Measurements from ENCODE around the gene CPT1A. TPM values are rescaled to one million over a fixed set of nuclear protein-coding genes. Genes with fewer than 3 reads are reported as not detected.

The CPT1A gene
- total RNA-seq, 1 donor: 29.3 TPM

DNA sequence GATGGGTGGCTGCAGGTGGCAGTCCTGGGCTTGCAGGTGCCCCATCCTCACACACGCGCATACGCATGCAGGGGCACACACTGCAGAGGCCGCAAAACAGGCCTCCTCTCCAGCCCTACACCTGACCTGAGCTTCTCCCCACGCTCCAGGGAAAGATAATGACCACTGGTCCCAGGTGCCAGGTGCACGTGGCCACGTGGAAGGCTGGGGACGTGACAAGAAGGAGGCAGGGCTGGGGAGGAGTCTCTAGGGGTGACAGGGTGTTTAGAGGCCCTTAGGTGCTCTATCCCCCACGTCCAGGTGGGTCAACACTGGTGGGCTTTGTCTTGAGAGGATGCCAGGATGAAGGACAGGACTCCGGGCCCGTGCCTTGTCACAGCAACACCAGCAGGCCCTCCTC, 23.5 kb upstream of the CPT1A start:
- no peak overlapping the region for H3K27ac ChIP-seq (ENCODE audit: low read depth, low read length)
- no peak overlapping the region for H3K4me2 ChIP-seq (ENCODE audit: insufficient read depth, low read length)
- peaks cover 4% of the 10 kb centered on the region for H3K9me3 ChIP-seq (ENCODE audit: low read depth, low read length)
- DNase-seq (ENCODE audit: insufficient read length, low spot score, missing footprints): peak; percentile 76
- no peak overlapping the region for H3K4me3 ChIP-seq (ENCODE audit: insufficient read depth, low read length)
- H3K27me3 ChIP-seq (ENCODE audit: insufficient read depth, low read length): no peaks in the 10 kb centered on the region
- TF ChIP-seq, protein P1, sequence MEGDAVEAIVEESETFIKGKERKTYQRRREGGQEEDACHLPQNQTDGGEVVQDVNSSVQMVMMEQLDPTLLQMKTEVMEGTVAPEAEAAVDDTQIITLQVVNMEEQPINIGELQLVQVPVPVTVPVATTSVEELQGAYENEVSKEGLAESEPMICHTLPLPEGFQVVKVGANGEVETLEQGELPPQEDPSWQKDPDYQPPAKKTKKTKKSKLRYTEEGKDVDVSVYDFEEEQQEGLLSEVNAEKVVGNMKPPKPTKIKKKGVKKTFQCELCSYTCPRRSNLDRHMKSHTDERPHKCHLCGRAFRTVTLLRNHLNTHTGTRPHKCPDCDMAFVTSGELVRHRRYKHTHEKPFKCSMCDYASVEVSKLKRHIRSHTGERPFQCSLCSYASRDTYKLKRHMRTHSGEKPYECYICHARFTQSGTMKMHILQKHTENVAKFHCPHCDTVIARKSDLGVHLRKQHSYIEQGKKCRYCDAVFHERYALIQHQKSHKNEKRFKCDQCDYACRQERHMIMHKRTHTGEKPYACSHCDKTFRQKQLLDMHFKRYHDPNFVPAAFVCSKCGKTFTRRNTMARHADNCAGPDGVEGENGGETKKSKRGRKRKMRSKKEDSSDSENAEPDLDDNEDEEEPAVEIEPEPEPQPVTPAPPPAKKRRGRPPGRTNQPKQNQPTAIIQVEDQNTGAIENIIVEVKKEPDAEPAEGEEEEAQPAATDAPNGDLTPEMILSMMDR (IDR thresholded peaks at IDR 0.05; ENCODE audit: extremely low read depth, low read depth, low read length): no peak
- H3K36me3 ChIP-seq (ENCODE audit: insufficient read depth, low read length): no peaks in the 10 kb centered on the region
- H4K20me1 ChIP-seq (ENCODE audit: insufficient read depth, low read length): no peaks in the 10 kb centered on the region
- H3K79me2 ChIP-seq (ENCODE audit: insufficient read depth, low read length): no peaks in the 10 kb centered on the region
- peaks cover 5% of the 10 kb centered on the region for H3K4me1 ChIP-seq (ENCODE audit: insufficient read depth, low read length)
- no peak overlapping the region for H2AFZ ChIP-seq (ENCODE audit: low read length)

DNA sequence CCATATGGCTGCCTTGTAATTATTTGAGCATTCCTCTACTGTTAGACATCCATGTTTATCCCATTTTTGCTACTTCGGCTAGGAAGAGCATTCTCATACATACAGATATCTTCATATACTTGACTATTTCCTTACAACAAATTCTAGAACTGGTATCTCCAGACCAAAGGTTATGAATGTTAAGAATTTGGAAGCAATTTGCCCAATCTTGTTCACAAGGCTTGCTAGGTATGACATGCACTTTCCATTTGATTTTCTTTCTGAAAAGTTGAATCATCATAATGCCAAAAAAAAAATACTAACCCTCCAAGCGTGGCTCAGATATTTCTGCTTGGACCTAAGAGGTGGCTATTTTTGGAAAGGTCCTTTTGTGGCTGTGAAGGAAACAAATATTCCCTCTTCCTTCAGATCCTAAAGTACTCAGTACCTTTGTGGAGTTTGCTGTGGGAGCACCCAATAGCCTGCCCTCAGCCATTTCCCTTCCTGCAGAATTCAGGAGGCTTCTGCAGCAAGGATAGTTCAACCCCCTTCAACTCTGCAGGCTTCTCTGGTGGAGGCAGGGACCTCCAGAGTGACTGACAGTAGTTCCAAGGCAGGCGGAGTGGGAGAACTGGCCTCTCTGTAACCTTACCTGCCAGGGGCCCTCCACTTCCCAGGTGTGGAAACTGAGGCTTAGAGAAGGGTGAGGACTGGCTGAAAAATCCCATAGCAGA, 22.0 kb upstream of the CPT1A start:
- no peaks in the 10 kb centered on the region for H4K20me1 ChIP-seq (ENCODE audit: insufficient read depth, low read length)
- H3K27me3 ChIP-seq (ENCODE audit: insufficient read depth, low read length): no peaks in the 10 kb centered on the region
- no peak overlapping the region for H3K27ac ChIP-seq (ENCODE audit: low read depth, low read length)
- H3K36me3 ChIP-seq (ENCODE audit: insufficient read depth, low read length): no peaks in the 10 kb centered on the region
- TF ChIP-seq, protein P1 (IDR thresholded peaks at IDR 0.05; ENCODE audit: extremely low read depth, low read depth, low read length): no peak
- peaks cover 4% of the 10 kb centered on the region for H3K9me3 ChIP-seq (ENCODE audit: low read depth, low read length)
- no peaks in the 10 kb centered on the region for H3K4me1 ChIP-seq (ENCODE audit: insufficient read depth, low read length)
- H3K4me3 ChIP-seq (ENCODE audit: insufficient read depth, low read length): no peak overlapping the region
- no peak overlapping the region for H2AFZ ChIP-seq (ENCODE audit: low read length)
- no peak for DNase-seq (ENCODE audit: insufficient read length, low spot score, missing footprints)
- no peak overlapping the region for H3K4me2 ChIP-seq (ENCODE audit: insufficient read depth, low read length)
- H3K79me2 ChIP-seq (ENCODE audit: insufficient read depth, low read length): no peaks in the 10 kb centered on the region

DNA sequence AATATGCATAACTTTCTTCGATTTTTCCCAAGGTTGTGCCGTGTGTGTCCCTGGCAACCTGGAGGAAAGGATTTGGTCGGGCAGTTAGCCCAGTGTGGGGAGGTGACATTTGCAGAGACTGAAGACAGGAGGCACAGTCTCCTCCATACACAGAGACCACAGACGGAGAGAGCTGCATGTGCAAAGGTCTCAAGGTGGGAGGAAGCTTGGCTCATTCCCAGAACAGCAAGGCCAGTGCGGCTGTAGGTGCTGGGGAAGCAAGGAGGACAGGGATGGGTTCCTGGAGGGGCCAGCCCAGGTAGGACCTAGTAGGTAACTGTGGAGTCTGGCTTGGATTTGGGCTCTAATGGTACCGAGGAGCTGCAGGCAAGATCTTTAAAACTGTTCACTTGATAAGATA, 20.7 kb upstream of the CPT1A start:
- no peaks in the 10 kb centered on the region for H3K4me1 ChIP-seq (ENCODE audit: insufficient read depth, low read length)
- no peaks in the 10 kb centered on the region for H4K20me1 ChIP-seq (ENCODE audit: insufficient read depth, low read length)
- H2AFZ ChIP-seq (ENCODE audit: low read length): no peak overlapping the region
- H3K79me2 ChIP-seq (ENCODE audit: insufficient read depth, low read length): no peaks in the 10 kb centered on the region
- no peak overlapping the region for H3K27ac ChIP-seq (ENCODE audit: low read depth, low read length)
- H3K27me3 ChIP-seq (ENCODE audit: insufficient read depth, low read length): no peaks in the 10 kb centered on the region
- TF ChIP-seq, protein P1 (IDR thresholded peaks at IDR 0.05; ENCODE audit: extremely low read depth, low read depth, low read length): no peak
- no peak overlapping the region for H3K4me2 ChIP-seq (ENCODE audit: insufficient read depth, low read length)
- H3K4me3 ChIP-seq (ENCODE audit: insufficient read depth, low read length): no peak overlapping the region
- no peaks in the 10 kb centered on the region for H3K36me3 ChIP-seq (ENCODE audit: insufficient read depth, low read length)
- DNase-seq (ENCODE audit: insufficient read length, low spot score, missing footprints): no peak
- peaks cover 4% of the 10 kb centered on the region for H3K9me3 ChIP-seq (ENCODE audit: low read depth, low read length)

DNA sequence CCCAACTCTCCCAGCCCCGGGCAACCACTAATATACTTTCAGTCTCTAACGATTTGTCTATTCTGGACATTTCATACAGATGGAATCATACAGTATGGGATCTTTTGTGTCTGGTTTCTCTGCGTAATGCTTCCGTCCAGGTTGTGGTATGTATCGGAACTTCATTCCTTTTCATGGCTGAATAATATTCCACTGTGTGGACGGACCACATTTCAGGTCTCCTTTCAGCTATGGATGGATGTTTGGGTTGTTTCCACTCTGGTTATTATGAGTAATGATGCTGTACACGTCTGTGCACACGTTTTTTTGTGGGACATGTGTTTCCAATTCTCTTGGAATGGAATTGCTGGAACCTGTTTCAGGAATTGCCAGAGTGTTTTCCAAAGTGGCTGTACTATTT, 17.4 kb upstream of the CPT1A start:
- H3K4me1 ChIP-seq (ENCODE audit: insufficient read depth, low read length): peaks cover 7% of the 10 kb centered on the region
- no peaks in the 10 kb centered on the region for H4K20me1 ChIP-seq (ENCODE audit: insufficient read depth, low read length)
- no peak overlapping the region for H3K4me3 ChIP-seq (ENCODE audit: insufficient read depth, low read length)
- DNase-seq (ENCODE audit: insufficient read length, low spot score, missing footprints): no peak
- TF ChIP-seq, protein P1 (IDR thresholded peaks at IDR 0.05; ENCODE audit: extremely low read depth, low read depth, low read length): no peak
- H3K27ac ChIP-seq (ENCODE audit: low read depth, low read length): no peak overlapping the region
- H3K27me3 ChIP-seq (ENCODE audit: insufficient read depth, low read length): peaks cover 7% of the 10 kb centered on the region
- no peak overlapping the region for H2AFZ ChIP-seq (ENCODE audit: low read length)
- H3K36me3 ChIP-seq (ENCODE audit: insufficient read depth, low read length): no peaks in the 10 kb centered on the region
- no peak overlapping the region for H3K4me2 ChIP-seq (ENCODE audit: insufficient read depth, low read length)
- no peaks in the 10 kb centered on the region for H3K79me2 ChIP-seq (ENCODE audit: insufficient read depth, low read length)
- H3K9me3 ChIP-seq (ENCODE audit: low read depth, low read length): peaks cover 2% of the 10 kb centered on the region
